Globus pallidus (tissue), 1 donor: ENCODE results near the gene RNF135.
"Not testable (repeated sequence)": the region's sequence is repeated elsewhere in the genome, so short reads cannot be mapped to it uniquely, and the experiment has no call there.

ENCODE experiments used
- DNase-seq: peaks from one replicate; pipeline ENCODE4 v3.0.0-alpha.2; 2015; ENCODE audit warnings: low spot score

RNF135 gene

GRCh38 chr17:30954046-30954830 lies 16.6 kb upstream of the RNF135 start:
- DNase-seq = no peak

GRCh38 chr17:30956764-30957374 lies 14.0 kb upstream of the RNF135 start:
- no peak for DNase-seq

GRCh38 chr17:30957741-30958140 lies 13.1 kb upstream of the RNF135 start:
- no peak for DNase-seq

GRCh38 chr17:30958187-30958586 lies 12.7 kb upstream of the RNF135 start:
- no peak for DNase-seq

GRCh38 chr17:30961209-30962188 lies 9.3 kb upstream of the RNF135 start:
- no peak for DNase-seq

GRCh38 chr17:30964312-30964711 lies 6.5 kb upstream of the RNF135 start:
- DNase-seq = not testable (repeated sequence)

GRCh38 chr17:30964876-30965275 lies 6.0 kb upstream of the RNF135 start:
- no peak for DNase-seq

- DNase-seq = no peak
Observed at GRCh38 chr17:30965686-30966085, 5.2 kb upstream of the RNF135 start.

- not testable (repeated sequence) for DNase-seq
Observed at GRCh38 chr17:30967911-30968310, 2.9 kb upstream of the RNF135 start.

GRCh38 chr17:30969989-30970830 lies 629 bp upstream of the RNF135 start:
- DNase-seq = no peak

GRCh38 chr17:30975042-30975820 lies 4.4 kb downstream of the RNF135 start:
- DNase-seq = no peak

- DNase-seq = not testable (repeated sequence)
Observed at GRCh38 chr17:30979919-30980318, 9.1 kb downstream of the RNF135 start.

GRCh38 chr17:30981531-30982519 lies 11.0 kb downstream of the RNF135 start:
- DNase-seq = no peak

GRCh38 chr17:30982855-30983254 lies 12.0 kb downstream of the RNF135 start:
- DNase-seq = no peak

- no peak for DNase-seq
Observed at GRCh38 chr17:30990458-30990857, 19.6 kb downstream of the RNF135 start.

GRCh38 chr17:30992551-30992950 lies 21.7 kb downstream of the RNF135 start:
- DNase-seq = no peak

GRCh38 chr17:30995347-30995746 lies 24.5 kb downstream of the RNF135 start:
- no peak for DNase-seq

GRCh38 chr17:30996486-30996885 lies 25.6 kb downstream of the RNF135 start:
- DNase-seq = no peak

- DNase-seq = no peak
Observed at GRCh38 chr17:30997270-30997669, 26.4 kb downstream of the RNF135 start.
